NB4 (cell line): ENCODE data around the gene VPS26C.

Source experiments
- CTCF ChIP-seq: IDR thresholded peaks from one replicate; pipeline ENCODE4 v1.5.1; 2012; ENCODE audit warnings: low read depth, low read length
- POLR2A ChIP-seq: IDR thresholded peaks from 2 replicates; pipeline ENCODE4 v1.6.1; 2011; ENCODE audit warnings: mild to moderate bottlenecking; ENCODE audit not compliant: insufficient read length; ENCODE audit errors: extremely low read depth

GRCh38 chr21:37220433-37220980, 46.6 kb downstream of the VPS26C start:
- TF ChIP-seq CTCF (no peak), POLR2A (no peak)
